HuH-7 (cell line): ENCODE data around the gene SNX6.
"Not testable (repeated sequence)": the region's sequence is repeated elsewhere in the genome, so short reads cannot be mapped to it uniquely, and the experiment has no call there.

Experiments
- DNase-seq: peaks from one replicate; pipeline ENCODE4 v3.0.0; 2011; ENCODE audit warnings: low spot score

SNX6 gene

GRCh38 chr14:34562776-34563150, 67.2 kb downstream of the SNX6 start:
- no peak for DNase-seq

- DNase-seq, result not testable (repeated sequence)
Measured at GRCh38 chr14:34562037-34562775, 67.7 kb downstream of the SNX6 start.

- DNase-seq, result not testable (repeated sequence)
Measured at GRCh38 chr14:34556498-34556829, 73.5 kb downstream of the SNX6 start.

- not testable (repeated sequence) for DNase-seq
Measured at GRCh38 chr14:34555583-34556497, 74.1 kb downstream of the SNX6 start.

GRCh38 chr14:34554540-34555250, 75.3 kb downstream of the SNX6 start:
- peak; percentile 30 for DNase-seq

GRCh38 chr14:34549276-34549966, 80.5 kb downstream of the SNX6 start:
- DNase-seq, result not testable (repeated sequence)

- DNase-seq, result no peak
Measured at GRCh38 chr14:34548472-34548981, 81.4 kb downstream of the SNX6 start.

GRCh38 chr14:34547136-34547520, 82.8 kb downstream of the SNX6 start:
- not testable (repeated sequence) for DNase-seq

GRCh38 chr14:34546272-34547135, 83.4 kb downstream of the SNX6 start:
- DNase-seq, result not testable (repeated sequence)

- DNase-seq, result not testable (repeated sequence)
Measured at GRCh38 chr14:34540181-34541059, 89.5 kb downstream of the SNX6 start.

GRCh38 chr14:34539407-34540180, 90.4 kb downstream of the SNX6 start, which contains the start of gene EAPP:
EAPP (minus strand) TSS chr14:34539701; CDS start chr14:34539628, 73 bp downstream.
- DNase-seq, result peak; percentile 87

- DNase-seq, result no peak
Measured at GRCh38 chr14:34538871-34539406, 91.0 kb downstream of the SNX6 start.

GRCh38 chr14:34538096-34538495, 91.9 kb downstream of the SNX6 start:
- not testable (repeated sequence) for DNase-seq

- no peak for DNase-seq
Measured at GRCh38 chr14:34537677-34538009, 92.3 kb downstream of the SNX6 start.

- no peak for DNase-seq
Measured at GRCh38 chr14:34536951-34537676, 92.8 kb downstream of the SNX6 start.

- no peak for DNase-seq
Measured at GRCh38 chr14:34527591-34527990, 102.4 kb downstream of the SNX6 start.

GRCh38 chr14:34524216-34524615, 105.7 kb downstream of the SNX6 start:
- DNase-seq, result not testable (repeated sequence)

- DNase-seq, result no peak
Measured at GRCh38 chr14:34522496-34522895, 107.5 kb downstream of the SNX6 start.
